ENCODE data around the gene ITGB3. TPM values are rescaled to one million over a fixed set of nuclear protein-coding genes. Genes with fewer than 3 reads are reported as not detected.

The ITGB3 gene
- total and polyA plus RNA-seq, 10 of the 15 experiments (the other 5 are each of a cell fraction or from before 2014, with no cell fraction given), result 0.69 to 22.8 (median 13.6) TPM

DNA sequence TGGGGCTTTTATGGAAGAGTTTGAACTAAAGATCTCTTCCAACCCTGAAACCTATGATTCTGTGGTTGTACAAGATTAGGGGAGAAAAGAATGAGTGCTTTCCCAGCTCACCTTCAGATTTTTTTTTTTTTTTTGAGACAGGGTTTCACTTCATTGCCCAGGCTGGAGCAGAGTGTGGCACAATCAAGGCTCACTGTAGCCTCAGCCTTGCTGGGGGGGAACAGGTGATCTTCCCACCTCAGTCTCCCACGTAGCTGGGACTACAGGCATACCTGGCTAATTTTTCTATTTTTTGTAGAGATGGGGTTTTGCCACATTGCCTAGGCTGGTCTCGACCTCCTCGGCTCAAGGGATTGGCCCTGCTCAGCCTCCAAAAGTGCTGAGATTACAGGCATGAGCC lies 21.8 kb upstream of the ITGB3 start:
- in situ Hi-C loops (cut with MboI) (loop anchor here (5.0 kb wide), 2 partner anchors 80 to 380 kb away; no protein-coding TSS in a partner anchor), intact Hi-C loops (cut with micrococcal nuclease; ENCODE audit: unreplicated experiment) (loop anchor here (2.0 kb wide), 3 partner anchors 23 to 383 kb away; no protein-coding TSS in a partner anchor)
- FAIRE-seq (no peak), DNase-seq (ENCODE audit: low read depth, low spot score) (no peak), ATAC-seq (no peak)
- Histone ChIP-seq H4K20me1 (ENCODE audit: control insufficient read depth, insufficient read depth) (no peaks in the 10 kb centered on the region), H3K4me3 (no peak overlapping the region), H3K9ac (ENCODE audit: control insufficient read depth, insufficient read depth, low read length) (no peak overlapping the region), H3K27ac (ENCODE audit: control insufficient read depth, insufficient read depth) (no peak overlapping the region), H3K4me1 (ENCODE audit: control insufficient read depth, insufficient read depth, low read length) (peaks cover 18% of the 10 kb centered on the region), H3K27me3 (replicated peaks in 1 of 2; ENCODE audit: control insufficient read depth in 2 of 2, insufficient read depth in 2 of 2, low read length in 1 of 2) (no peaks in the 10 kb centered on the region; a peak in 1 of 4 replicates), H3K36me3 (ENCODE audit: control insufficient read depth in 2 of 2, insufficient read depth in 2 of 2, low read length in 1 of 2) (no peaks in the 10 kb centered on the region), H3K79me2 (ENCODE audit: control insufficient read depth, insufficient read depth, low read length) (no peaks in the 10 kb centered on the region), H3K4me2 (ENCODE audit: control insufficient read depth, insufficient read depth) (no peak overlapping the region), H3K9me3 (replicated peaks; ENCODE audit: control insufficient read depth, insufficient read depth, low read length) (peaks cover under 1% of the 10 kb centered on the region; the same call in 1 of the 3 replicates), H2AFZ (ENCODE audit: control insufficient read depth, low read depth, low read length) (no peak overlapping the region)
- ChIA-PET CTCF (interaction anchor here (0.9 to 4.8 kb wide), 10 partner anchors 9 to 383 kb away, joined by 3 to 227 read pairs (median 25); partner anchors contain the start of genes EFCAB13 and MYL4), RAD21 (ENCODE audit: unreplicated experiment) (interaction anchor here (1.4 to 4.5 kb wide), 9 partner anchors 9 to 92 kb away, joined by 3 to 158 read pairs (median 15); partner anchors contain the start of genes EFCAB13, ITGB3 and MYL4), POLR2A (interaction anchor here (0.7 to 3.7 kb wide), 7 partner anchors 9 to 84 kb away, joined by 3 to 32 read pairs (median 3); no protein-coding TSS in a partner anchor), SMC1A (ENCODE audit: uncharacterized antibody, unreplicated experiment) (interaction anchor here (0.6 to 5.8 kb wide), 11 partner anchors 18 to 115 kb away, joined by 3 to 175 read pairs (median 10); partner anchors contain the start of genes EFCAB13 and MYL4)
- no peak for TF ChIP-seq ATF7 (IDR thresholded peaks at IDR 0.05; ENCODE audit: low read depth)
- WGBS (ENCODE audit: insufficient coverage, insufficient replicate concordance, low lambda C conversion rate, missing lambda C conversion rate), result 75% methylated on average over 3 of the region's 3 CpGs
- no TSS peak for BruUV-seq (replicated peaks)

DNA sequence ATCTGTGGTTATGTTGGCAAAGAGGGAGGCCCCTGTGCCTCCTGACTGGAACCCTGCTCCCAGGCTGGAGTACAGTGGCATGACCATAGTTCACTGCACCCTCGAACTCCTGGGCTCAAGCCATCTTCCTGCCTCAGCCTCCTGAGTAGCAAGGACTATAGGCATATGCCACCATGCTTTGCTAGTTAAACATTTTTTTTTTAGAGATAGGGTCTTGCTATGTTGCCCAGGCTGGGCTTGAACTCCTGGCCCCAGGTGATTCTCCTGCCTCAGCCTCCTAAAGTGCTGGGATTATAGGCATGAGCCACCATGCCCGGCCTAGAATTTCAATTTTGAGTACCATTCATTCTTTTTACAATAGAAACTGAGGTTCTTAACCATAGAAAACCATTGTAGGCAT lies 21.2 kb upstream of the ITGB3 start:
- POLR2A ChIA-PET, result interaction anchor here (0.7 to 2.3 kb wide), 4 partner anchors 35 to 55 kb away, joined by 3 to 11 read pairs (median 4); no protein-coding TSS in a partner anchor
- no peak for ATAC-seq
- CTCF ChIA-PET, result interaction anchor here (1.2 to 4.8 kb wide), 5 partner anchors 47 to 102 kb away, joined by 3 to 227 read pairs (median 19); partner anchors contain the start of gene EFCAB13
- peaks cover 18% of the 10 kb centered on the region for H3K4me1 ChIP-seq (ENCODE audit: control insufficient read depth, insufficient read depth, low read length)
- FAIRE-seq, result no peak
- H3K27ac ChIP-seq (ENCODE audit: control insufficient read depth, insufficient read depth), result no peak overlapping the region
- SMC1A ChIA-PET (ENCODE audit: uncharacterized antibody, unreplicated experiment), result interaction anchor here (0.8 to 5.8 kb wide), 10 partner anchors 9 to 101 kb away, joined by 3 to 175 read pairs (median 18); partner anchors contain the start of gene MYL4
- H4K20me1 ChIP-seq (ENCODE audit: control insufficient read depth, insufficient read depth), result no peaks in the 10 kb centered on the region
- RAD21 ChIA-PET (ENCODE audit: unreplicated experiment), result interaction anchor here (1.1 to 4.5 kb wide), 3 partner anchors 47 to 83 kb away, joined by 3 to 158 read pairs (median 32); no protein-coding TSS in a partner anchor
- H3K9ac ChIP-seq (ENCODE audit: control insufficient read depth, insufficient read depth, low read length), result no peak overlapping the region
- H3K4me3 ChIP-seq, result no peak overlapping the region
- H3K27me3 ChIP-seq (replicated peaks in 1 of 2; ENCODE audit: control insufficient read depth in 2 of 2, insufficient read depth in 2 of 2, low read length in 1 of 2), result no peaks in the 10 kb centered on the region; a peak in 1 of 4 replicates
- H3K9me3 ChIP-seq (replicated peaks; ENCODE audit: control insufficient read depth, insufficient read depth, low read length), result peaks cover 6% of the 10 kb centered on the region; the same call in 2 of the 3 replicates
- intact Hi-C loops (cut with micrococcal nuclease; ENCODE audit: unreplicated experiment) (no loop called here), in situ Hi-C loops (cut with MboI) (loop anchor here (5.0 kb wide), 2 partner anchors 80 to 380 kb away; no protein-coding TSS in a partner anchor)
- H2AFZ ChIP-seq (ENCODE audit: control insufficient read depth, low read depth, low read length), result no peak overlapping the region
- no peak for DNase-seq (ENCODE audit: low read depth, low spot score)
- 86% methylated on average over 2 of the region's 2 CpGs for WGBS (ENCODE audit: insufficient coverage, insufficient replicate concordance, low lambda C conversion rate, missing lambda C conversion rate)
- H3K36me3 ChIP-seq (ENCODE audit: control insufficient read depth in 2 of 2, insufficient read depth in 2 of 2, low read length in 1 of 2), result no peaks in the 10 kb centered on the region
- BruUV-seq (replicated peaks), result no TSS peak
- H3K79me2 ChIP-seq (ENCODE audit: control insufficient read depth, insufficient read depth, low read length), result no peaks in the 10 kb centered on the region
- H3K4me2 ChIP-seq (ENCODE audit: control insufficient read depth, insufficient read depth), result no peak overlapping the region
- TF ChIP-seq BRCA1 (IDR thresholded peaks at IDR 0.05; ENCODE audit: low read depth, low read length) (no peak), TAF1 (IDR thresholded peaks at IDR 0.05; ENCODE audit: borderline replicate concordance, low read depth, low read length) (no peak), TCF7 (IDR thresholded peaks at IDR 0.05; ENCODE audit: borderline replicate concordance) (no peak), KDM1A (IDR thresholded peaks at IDR 0.05; ENCODE audit: borderline replicate concordance) (no peak), NFYA (IDR thresholded peaks at IDR 0.05; ENCODE audit: borderline replicate concordance, low read depth, low read length) (no peak)
- TF ChIP-seq, protein P1, sequence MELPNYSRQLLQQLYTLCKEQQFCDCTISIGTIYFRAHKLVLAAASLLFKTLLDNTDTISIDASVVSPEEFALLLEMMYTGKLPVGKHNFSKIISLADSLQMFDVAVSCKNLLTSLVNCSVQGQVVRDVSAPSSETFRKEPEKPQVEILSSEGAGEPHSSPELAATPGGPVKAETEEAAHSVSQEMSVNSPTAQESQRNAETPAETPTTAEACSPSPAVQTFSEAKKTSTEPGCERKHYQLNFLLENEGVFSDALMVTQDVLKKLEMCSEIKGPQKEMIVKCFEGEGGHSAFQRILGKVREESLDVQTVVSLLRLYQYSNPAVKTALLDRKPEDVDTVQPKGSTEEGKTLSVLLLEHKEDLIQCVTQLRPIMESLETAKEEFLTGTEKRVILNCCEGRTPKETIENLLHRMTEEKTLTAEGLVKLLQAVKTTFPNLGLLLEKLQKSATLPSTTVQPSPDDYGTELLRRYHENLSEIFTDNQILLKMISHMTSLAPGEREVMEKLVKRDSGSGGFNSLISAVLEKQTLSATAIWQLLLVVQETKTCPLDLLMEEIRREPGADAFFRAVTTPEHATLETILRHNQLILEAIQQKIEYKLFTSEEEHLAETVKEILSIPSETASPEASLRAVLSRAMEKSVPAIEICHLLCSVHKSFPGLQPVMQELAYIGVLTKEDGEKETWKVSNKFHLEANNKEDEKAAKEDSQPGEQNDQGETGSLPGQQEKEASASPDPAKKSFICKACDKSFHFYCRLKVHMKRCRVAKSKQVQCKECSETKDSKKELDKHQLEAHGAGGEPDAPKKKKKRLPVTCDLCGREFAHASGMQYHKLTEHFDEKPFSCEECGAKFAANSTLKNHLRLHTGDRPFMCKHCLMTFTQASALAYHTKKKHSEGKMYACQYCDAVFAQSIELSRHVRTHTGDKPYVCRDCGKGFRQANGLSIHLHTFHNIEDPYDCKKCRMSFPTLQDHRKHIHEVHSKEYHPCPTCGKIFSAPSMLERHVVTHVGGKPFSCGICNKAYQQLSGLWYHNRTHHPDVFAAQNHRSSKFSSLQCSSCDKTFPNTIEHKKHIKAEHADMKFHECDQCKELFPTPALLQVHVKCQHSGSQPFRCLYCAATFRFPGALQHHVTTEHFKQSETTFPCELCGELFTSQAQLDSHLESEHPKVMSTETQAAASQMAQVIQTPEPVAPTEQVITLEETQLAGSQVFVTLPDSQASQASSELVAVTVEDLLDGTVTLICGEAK (IDR thresholded peaks at IDR 0.05; ENCODE audit: borderline replicate concordance), result no peak
- TF ChIP-seq, protein P2, sequence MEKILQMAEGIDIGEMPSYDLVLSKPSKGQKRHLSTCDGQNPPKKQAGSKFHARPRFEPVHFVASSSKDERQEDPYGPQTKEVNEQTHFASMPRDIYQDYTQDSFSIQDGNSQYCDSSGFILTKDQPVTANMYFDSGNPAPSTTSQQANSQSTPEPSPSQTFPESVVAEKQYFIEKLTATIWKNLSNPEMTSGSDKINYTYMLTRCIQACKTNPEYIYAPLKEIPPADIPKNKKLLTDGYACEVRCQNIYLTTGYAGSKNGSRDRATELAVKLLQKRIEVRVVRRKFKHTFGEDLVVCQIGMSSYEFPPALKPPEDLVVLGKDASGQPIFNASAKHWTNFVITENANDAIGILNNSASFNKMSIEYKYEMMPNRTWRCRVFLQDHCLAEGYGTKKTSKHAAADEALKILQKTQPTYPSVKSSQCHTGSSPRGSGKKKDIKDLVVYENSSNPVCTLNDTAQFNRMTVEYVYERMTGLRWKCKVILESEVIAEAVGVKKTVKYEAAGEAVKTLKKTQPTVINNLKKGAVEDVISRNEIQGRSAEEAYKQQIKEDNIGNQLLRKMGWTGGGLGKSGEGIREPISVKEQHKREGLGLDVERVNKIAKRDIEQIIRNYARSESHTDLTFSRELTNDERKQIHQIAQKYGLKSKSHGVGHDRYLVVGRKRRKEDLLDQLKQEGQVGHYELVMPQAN (conservative IDR thresholded peaks at IDR 0.05), result no peak
